Measurements from ENCODE around the gene TGFBRAP1.

GRCh38 chr2:105271393-105272045 is 58.0 kb downstream of the TGFBRAP1 start:
- TF ChIP-seq CTCF (IDR thresholded peaks at IDR 0.05) (no peak), POLR2A (IDR thresholded peaks at IDR 0.05) (no peak)

Measured in uterus (tissue), 2 donors.